Vagina (tissue), 2 donors: Measurements from ENCODE around the gene ASAP2.

Source experiments
- POLR2AphosphoS5 ChIP-seq, 2 donors: sonication (generic); formaldehyde crosslinking; IDR thresholded peaks; one replicate each; pipeline ENCODE4 v1.9.0; 2017; ENCODE audit warnings: antibody characterized with exemption in 2 of 2, mild to moderate bottlenecking in 2 of 2, low read depth in 1 of 2; ENCODE audit not compliant: insufficient read depth in 1 of 2
- TF ChIP-seq, protein P1 (sequence below), 3 experiments: fragments of 450-650 bp in 2 of 3; fragments of 200-600 bp in 1 of 3; sonication (generic) in 1 of 3; IDR thresholded peaks; one replicate each; pipeline ENCODE4 v1.5.1; 2017 to 2019; ENCODE audit warnings: antibody characterized with exemption in 3 of 3, mild to moderate bottlenecking in 2 of 3, moderate library complexity in 2 of 3

DNA sequence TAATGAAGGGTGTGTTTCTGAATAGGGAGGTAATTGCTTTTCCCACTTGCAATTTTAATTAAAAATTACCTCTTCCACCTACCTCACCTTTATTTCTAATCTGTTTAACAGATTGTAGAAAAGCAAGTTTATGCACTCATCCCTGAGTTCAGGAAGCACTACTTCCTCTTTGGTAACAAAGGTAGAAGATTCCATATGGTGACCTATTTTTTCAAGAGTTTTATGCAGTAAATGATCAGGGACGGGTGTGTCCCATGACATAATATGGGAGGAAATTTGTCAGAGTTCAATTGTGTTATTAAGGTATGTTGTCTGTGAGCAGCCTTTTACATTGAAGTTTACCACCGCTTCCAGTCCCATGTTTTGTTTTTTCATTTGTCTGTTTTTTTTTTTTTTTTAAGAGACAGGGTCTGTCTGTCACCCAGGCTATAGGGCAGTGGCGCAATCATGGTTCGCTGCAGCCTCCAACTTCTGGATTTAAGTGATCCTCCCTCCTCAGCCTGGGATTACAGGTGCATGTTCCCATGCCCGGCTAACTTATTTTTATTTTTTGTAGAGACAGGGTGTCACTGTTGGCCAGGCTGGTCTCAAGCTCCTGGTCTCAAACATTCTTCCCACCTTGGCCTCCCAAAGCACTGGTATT is 68.2 kb downstream of the ASAP2 start:
- no peak for TF ChIP-seq POLR2AphosphoS5 (IDR thresholded peaks at IDR 0.05; ENCODE audit: insufficient read depth in 1 of 2, low read depth in 1 of 2)
- TF ChIP-seq, protein P1, sequence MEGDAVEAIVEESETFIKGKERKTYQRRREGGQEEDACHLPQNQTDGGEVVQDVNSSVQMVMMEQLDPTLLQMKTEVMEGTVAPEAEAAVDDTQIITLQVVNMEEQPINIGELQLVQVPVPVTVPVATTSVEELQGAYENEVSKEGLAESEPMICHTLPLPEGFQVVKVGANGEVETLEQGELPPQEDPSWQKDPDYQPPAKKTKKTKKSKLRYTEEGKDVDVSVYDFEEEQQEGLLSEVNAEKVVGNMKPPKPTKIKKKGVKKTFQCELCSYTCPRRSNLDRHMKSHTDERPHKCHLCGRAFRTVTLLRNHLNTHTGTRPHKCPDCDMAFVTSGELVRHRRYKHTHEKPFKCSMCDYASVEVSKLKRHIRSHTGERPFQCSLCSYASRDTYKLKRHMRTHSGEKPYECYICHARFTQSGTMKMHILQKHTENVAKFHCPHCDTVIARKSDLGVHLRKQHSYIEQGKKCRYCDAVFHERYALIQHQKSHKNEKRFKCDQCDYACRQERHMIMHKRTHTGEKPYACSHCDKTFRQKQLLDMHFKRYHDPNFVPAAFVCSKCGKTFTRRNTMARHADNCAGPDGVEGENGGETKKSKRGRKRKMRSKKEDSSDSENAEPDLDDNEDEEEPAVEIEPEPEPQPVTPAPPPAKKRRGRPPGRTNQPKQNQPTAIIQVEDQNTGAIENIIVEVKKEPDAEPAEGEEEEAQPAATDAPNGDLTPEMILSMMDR (IDR thresholded peaks at IDR 0.05), result no peak
